Stimulated activated CD4-positive, alpha-beta T cell treated with anti-CD3 and anti-CD28 coated beads, Interleukin-4, amount 100 ng/mL, for 1 hour (primary cell): ENCODE measurements around the gene PCYT2.

Experiments used
- DNase-seq: peaks from one replicate; pipeline ENCODE4 v3.0.0-alpha.2; 2020

Gene PCYT2

DNA sequence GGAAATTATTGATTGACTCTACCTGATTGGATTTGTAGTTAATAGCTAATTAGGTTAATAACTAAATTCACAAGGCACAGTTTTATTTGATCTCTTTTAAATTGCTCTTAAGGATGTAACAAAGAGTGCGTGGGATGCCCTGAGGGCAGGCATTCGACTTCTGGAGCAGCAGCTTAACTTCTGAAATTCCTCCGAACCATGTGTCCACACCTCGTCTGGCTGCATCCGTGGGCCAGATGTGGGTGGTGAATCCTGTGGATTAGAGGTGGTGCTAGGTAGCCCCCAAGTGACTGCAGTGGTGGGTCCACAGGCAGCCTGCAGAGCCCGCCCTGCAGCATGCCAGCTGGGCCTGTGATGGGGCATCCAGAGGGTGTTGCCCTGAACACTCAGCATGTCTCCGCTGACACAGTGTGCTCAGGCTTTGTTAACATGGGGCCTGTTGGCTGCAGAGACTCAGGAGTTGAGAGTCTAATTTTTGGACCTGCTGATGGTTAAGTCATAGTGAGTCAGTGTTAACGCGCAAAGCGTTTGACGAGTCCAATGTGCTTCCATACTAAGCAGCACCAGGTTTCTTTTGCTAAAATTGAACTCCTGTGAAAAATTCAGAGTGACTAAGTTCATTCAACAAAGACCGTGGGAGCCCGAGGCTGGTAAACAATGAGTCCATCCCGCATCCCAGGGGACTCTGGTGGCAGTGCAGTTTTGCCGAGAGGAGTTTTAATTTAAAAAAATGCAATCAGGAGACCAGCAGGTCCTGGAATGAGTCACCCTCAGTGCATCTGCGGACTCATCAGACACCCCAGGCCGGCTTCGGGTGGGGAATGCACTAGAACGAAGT lies 13.0 kb downstream of the PCYT2 start:
- no peak for DNase-seq

DNA sequence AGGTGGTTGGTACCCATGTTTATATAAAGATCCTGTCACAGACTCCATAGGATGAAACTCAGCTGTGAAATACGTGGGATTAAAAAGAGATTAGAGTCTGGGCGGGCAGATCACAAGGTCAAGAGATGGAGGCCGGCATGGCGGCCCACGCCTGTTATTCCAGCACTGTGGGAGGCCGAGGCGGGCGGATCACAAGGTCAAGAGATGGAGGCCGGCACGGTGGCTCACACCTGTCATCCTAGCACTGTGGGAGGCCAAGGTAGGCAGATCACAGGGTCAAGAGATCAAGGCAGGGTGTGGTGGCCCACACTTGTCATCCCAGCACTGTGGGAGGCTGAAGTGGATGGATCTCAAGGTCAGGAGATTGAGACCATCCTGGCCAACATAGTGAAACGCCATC lies 15.8 kb downstream of the PCYT2 start:
- DNase-seq = no peak

DNA sequence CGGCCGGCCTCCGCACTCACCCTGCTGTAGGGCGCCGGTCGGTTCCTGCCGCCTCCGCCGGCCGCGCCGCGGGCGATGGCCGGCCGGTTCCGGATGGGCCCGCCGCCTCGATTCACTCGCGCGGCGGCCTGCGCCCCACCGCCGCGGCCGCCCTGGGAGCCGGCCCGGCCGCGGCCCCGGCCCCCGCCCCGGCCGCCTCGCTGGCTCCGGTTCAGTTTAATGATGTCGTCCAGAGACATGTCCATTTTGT lies 20.0 kb downstream of the PCYT2 start:
- DNase-seq = no peak

- DNase-seq = peak; percentile 26
Observed at GRCh38 chr17:81890447-81891302, 20.5 kb downstream of the PCYT2 start.

GRCh38 chr17:81889602-81890001 lies 21.6 kb downstream of the PCYT2 start:
- DNase-seq = no peak

- no peak for DNase-seq
Observed at GRCh38 chr17:81888988-81889595, 22.1 kb downstream of the PCYT2 start.

DNA sequence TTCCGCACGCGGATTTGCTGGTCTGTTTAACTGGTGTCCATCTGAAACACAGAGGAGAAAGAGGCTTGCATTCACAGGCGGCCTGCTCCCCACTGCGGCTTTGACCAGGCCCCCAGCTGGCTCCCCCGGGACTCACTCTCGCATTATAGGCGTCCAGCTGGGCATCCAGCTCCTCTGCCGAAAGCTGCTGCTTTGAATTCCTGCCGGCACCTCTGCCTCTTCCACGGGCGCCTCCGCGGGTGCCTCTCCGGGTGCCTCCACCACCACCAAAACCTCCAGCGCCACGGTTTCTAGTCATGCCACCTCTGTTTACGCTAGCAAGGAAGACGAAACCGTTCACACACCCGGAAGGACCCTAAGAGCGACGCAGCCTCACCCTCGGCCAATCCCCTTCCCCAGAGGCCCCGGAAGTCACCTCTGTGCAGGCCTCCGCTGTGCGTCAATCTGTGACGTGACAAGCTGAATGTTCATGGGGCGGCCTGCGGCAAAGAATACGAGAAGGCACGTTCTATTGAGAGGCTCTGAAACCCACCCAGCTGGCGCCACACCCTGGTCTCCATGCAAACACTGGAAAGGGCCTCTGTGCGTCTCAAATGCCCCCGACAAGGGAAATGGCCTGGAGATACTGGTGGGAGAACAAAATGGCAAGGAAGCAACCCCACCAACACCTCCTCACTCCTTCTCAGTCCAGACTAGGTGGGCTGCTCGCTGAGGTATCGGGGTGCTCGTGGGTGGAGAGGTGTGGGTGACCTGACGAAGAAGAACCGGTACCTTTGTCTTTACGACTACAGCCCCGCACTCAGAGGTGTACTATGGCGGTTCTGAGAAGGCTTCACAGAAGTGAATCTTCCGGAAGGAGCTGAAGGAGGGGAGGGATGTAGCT lies 22.9 kb downstream of the PCYT2 start:
- DNase-seq = no peak

DNA sequence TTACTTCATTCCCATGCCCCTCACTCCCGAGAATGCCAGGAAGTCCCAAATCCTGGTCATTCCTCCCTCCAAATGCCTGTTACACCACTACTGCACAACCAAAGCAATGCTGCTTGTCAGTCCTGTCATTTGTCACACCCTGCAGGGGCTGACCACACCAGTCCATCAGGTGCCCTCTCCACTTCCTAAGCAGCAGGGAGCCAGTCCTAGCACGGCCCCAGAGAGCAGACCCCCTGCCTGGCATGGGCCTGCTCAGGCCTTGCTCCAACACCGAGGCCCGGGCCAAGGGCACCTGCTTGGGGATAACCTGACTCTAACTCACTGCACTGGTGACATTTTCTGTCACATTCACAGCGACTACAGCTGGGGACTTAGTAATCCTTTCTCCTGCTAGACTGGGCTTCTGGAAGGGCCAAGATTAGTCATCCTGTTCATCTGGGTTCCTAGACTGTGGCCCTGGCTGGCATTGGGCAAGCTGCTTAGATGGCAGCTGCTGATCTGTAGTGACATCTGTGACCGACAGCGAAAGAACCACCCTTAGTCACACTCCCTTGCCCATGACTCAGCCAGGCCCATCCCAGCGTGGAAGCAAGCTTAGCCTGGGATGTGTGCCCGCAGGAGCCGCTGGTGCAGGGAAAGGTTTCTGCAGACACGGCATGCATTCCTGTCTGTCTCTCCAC lies 25.2 kb downstream of the PCYT2 start:
- DNase-seq = no peak

- no peak for DNase-seq
Observed at GRCh38 chr17:81885454-81885853, 25.7 kb downstream of the PCYT2 start.

GRCh38 chr17:81884968-81885367 lies 26.2 kb downstream of the PCYT2 start:
- no peak for DNase-seq

DNA sequence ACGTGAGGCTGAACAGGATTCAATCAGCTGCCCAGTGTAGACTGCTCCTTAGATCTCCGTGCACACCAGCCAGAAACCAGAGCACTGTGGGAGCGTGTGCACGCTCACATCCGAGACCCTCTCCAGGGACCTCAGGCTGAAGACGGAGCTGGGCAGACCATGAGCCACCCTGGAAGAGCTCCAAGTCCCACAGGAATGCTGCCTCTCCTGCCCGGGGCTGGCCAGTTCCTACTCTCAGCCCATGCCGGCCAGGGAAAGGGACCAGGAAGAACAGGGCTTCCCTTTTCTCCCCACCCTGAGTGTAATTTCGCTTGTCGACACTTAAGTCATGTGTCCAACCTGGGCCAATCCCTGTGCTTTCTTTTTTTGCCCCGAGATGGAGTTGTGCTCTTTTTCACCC lies 26.7 kb downstream of the PCYT2 start:
- DNase-seq = no peak

- no peak for DNase-seq
Observed at GRCh38 chr17:81879121-81879520, 32.1 kb downstream of the PCYT2 start.

GRCh38 chr17:81878294-81878693 lies 32.9 kb downstream of the PCYT2 start:
- DNase-seq = no peak

DNA sequence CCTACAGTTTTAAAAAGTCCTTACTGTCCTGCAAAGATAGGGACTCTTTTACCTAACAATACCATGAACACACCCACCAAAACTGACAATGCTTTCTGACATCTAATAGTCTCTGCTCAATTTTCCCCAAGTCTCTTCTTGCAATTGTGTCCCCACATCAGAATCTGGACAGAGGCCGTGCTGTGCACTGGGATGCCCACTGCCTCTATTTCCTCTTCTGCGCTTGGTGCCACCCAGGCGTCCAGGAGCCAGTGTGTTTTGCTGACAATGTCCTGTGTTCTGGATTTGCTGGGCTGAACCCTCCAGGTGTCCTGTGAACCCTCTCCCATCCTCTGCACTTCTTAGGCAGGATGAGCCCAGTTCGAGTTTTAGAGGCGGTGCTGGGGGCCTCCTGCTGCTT lies 33.6 kb downstream of the PCYT2 start:
- DNase-seq = no peak

GRCh38 chr17:81871387-81872230 lies 39.6 kb downstream of the PCYT2 start:
- peak; percentile 96 for DNase-seq

GRCh38 chr17:81870981-81871386 lies 40.2 kb downstream of the PCYT2 start, which contains the start of gene ARHGDIA:
ARHGDIA (minus strand) TSS chr17:81871337; CDS start chr17:81869930, 1,407 bp downstream.
- DNase-seq = no peak

DNA sequence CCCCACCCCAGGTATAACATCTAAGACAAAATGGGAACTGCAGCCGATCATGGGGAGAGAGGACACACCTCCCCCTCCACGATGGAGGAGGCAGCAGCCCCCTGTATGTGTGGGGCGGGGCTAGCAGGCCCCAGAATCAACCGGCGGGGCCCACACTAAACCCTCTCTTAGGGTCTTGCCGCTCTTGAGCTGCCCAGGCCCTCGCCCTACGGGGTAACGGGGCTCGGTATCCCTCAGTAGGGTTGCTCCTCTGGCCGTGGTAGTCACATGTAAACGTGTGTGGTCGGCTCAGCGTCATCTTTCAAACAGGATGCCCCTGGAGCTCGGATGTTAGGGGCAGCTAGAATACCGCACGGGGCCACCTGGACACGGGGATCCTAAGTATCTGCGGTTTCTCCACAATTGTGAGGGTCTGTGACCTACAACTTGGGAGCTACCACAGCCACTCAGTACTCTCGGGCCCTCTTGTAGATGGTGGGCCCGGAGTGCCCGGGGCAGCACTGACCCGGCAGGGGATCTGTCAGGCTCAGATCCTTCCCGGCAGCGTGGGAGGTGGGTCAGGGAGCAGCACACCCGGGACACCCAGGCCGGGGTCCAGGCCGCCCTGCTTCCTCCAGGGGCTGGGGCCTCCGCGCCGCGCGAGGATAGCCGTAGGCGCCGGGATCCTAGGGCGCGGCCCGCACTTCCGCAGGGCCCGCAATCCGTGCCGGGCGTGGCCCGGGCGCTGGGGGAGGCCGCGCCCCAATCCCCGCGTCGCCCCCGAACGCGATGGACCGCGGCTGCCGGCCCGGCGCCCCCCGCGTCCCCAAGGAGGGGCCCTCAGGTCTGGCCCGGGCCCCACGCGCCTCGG lies 40.8 kb downstream of the PCYT2 start:
- DNase-seq = peak; percentile 47

GRCh38 chr17:81869221-81870130 lies 41.7 kb downstream of the PCYT2 start:
- DNase-seq = peak; percentile 53

DNA sequence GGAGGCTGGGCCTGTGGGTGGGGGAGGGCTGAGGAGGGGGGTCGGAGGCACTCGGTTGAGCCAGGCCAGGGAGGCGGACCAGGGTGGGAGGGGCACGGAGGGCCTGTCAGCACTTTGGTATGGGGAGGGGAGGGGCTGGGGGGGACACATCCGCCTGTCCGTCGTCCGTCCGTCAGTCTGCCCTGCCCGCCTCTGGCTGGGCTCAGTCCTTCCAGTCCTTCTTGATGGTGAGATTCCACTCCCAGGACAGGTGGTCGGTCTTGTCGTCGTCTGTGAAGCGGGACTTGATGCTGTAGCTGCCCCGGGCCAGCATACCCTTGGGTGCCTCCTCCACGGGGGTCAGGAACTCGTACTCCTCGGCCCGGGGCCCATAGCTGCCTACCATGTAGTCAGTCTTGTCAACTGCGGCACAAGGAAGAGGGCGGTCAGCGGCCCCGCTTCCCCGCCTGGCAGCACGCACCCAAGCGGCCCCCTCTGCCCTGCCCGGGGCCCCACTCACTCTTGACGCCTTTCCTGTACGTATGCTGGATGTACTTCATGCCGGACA lies 42.5 kb downstream of the PCYT2 start:
- DNase-seq = peak; percentile 15
